AG20443 (cell line): ENCODE data around the gene ELMO3.

ENCODE experiments used
- DNase-seq: peaks from one replicate; pipeline ENCODE4 v3.0.0; 2012; ENCODE audit warnings: low spot score, mixed read lengths

ELMO3 gene

GRCh38 chr16:67242138-67242730 lies 43.3 kb downstream of the ELMO3 start:
- DNase-seq: no peak

- no peak for DNase-seq
Measured at GRCh38 chr16:67243481-67243880, 44.5 kb downstream of the ELMO3 start.

- peak; percentile 80 for DNase-seq
Measured at GRCh38 chr16:67244387-67245185, 45.7 kb downstream of the ELMO3 start.

- DNase-seq: no peak
Measured at GRCh38 chr16:67245186-67245585, 46.3 kb downstream of the ELMO3 start.

- DNase-seq: no peak
Measured at GRCh38 chr16:67245674-67246080, 46.7 kb downstream of the ELMO3 start.

- peak; percentile 72 for DNase-seq
Measured at GRCh38 chr16:67246081-67246755, 47.3 kb downstream of the ELMO3 start.

GRCh38 chr16:67246756-67247191 lies 47.8 kb downstream of the ELMO3 start:
- DNase-seq: no peak

- DNase-seq: peak; percentile 96
Measured at GRCh38 chr16:67247192-67248072, 48.5 kb downstream of the ELMO3 start, which contains the start of gene FHOD1. Gene FHOD1 (minus strand): TSS chr16:67247481. CDS start chr16:67247410, 71 bp downstream.

GRCh38 chr16:67248073-67248400 lies 49.1 kb downstream of the ELMO3 start:
- no peak for DNase-seq

- peak; percentile 62 for DNase-seq
Measured at GRCh38 chr16:67248401-67249177, 49.7 kb downstream of the ELMO3 start, which contains the start of gene SLC9A5. Gene SLC9A5 (plus strand): TSS chr16:67248979. CDS start chr16:67249015, 36 bp downstream.

- DNase-seq: peak; percentile 27
Measured at GRCh38 chr16:67249178-67250044, 50.5 kb downstream of the ELMO3 start.

GRCh38 chr16:67250045-67250327 lies 51.1 kb downstream of the ELMO3 start:
- no peak for DNase-seq

GRCh38 chr16:67252609-67253497 lies 53.9 kb downstream of the ELMO3 start:
- DNase-seq: no peak
